Gastrocnemius medialis (tissue), 4 donors: ENCODE data around the gene CDCP2.

Experiments used
- CTCF ChIP-seq, 5 experiments: fragments of 450-650 bp in 3 of 5; fragments of 200-600 bp in 2 of 5; sonication (generic) in 2 of 5; IDR thresholded peaks in 4 of 5; conservative IDR thresholded peaks in 1 of 5; 1 replicate in 4 of 5; 2 replicates in 1 of 5; pipeline ENCODE4 v1.5.1; 2016 to 2019; ENCODE audit warnings: antibody characterized with exemption in 5 of 5, mild to moderate bottlenecking in 3 of 5, moderate library complexity in 3 of 5
- POLR2A ChIP-seq, 2 donors: fragments of 450-650 bp; IDR thresholded peaks; one replicate each; pipeline ENCODE4 v1.6.1; 2017; ENCODE audit warnings: antibody characterized with exemption in 2 of 2, mild to moderate bottlenecking in 2 of 2, moderate library complexity in 2 of 2

DNA sequence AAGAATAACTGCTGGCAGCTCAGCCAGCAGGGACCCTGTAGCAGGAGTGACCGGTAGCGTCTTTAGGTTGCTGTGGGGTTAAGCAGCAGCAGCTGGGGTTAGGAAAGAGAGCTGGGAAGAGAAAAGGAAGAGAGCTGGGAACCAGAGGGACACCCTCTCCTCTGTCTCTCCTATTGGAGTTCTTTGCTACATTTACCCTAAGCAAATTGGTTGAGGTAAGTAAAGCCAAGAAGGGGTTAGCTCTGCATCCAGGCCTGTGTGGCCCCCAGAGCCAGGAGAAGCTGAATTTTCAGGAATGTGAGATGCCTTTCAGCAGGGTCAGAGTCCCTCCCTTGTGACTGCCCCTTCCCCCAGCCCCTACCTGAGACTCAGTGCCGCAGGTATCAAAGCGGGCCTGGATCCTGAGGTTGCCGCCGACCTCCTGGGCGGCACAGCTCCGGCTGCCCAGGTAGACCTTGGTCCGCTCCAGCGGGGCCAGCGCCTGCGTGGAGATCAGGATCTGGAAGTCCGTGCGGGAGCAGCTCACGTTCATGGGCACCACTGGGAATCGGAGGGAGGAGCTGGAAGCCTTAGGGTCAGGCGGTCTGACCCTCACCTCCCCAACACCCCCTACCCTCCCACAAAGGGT lies 16.4 kb downstream of the CDCP2 start:
- TF ChIP-seq POLR2A (IDR thresholded peaks at IDR 0.05) (no peak), CTCF (IDR thresholded peaks at IDR 0.05 in 4 of 5, conservative IDR thresholded peaks at IDR 0.05 in 1 of 5) (no peak)
